Breast epithelium (tissue), 4 donors: ENCODE results near the gene DIP2B. TPM values are rescaled to one million over a fixed set of nuclear protein-coding genes. Genes with fewer than 3 reads are reported as not detected.
A peak's percentile ranks its signal among the peaks of the same experiment; 100 is the strongest.
"Not testable (repeated sequence)": the region's sequence is repeated elsewhere in the genome, so short reads cannot be mapped to it uniquely, and the experiment has no call there.

Experiments
- DNase-seq, 2 donors: peaks; one replicate each; pipeline ENCODE4 v3.0.0-alpha.2; 2019; ENCODE audit warnings: low spot score in 2 of 2
- H3K27ac ChIP-seq, 2 donors: fragments of 200-600 bp; sonication (generic) in 1 of 2; one replicate each; pipeline ENCODE4 v1.5.1; 2016 to 2019; ENCODE audit warnings: mild to moderate bottlenecking in 1 of 2
- H3K27me3 ChIP-seq, 2 donors: fragments of 200-600 bp; sonication (generic) in 1 of 2; one replicate each; pipeline versions ENCODE4 v1.5.1 to v1.6.0; 2017 to 2019; ENCODE audit warnings: control low read depth in 1 of 2, mild to moderate bottlenecking in 1 of 2
- H3K36me3 ChIP-seq: fragments of 200-600 bp; one replicate; pipeline ENCODE4 v1.5.1; 2019
- H3K4me1 ChIP-seq, 2 donors: fragments of 200-600 bp; sonication (generic); one replicate each; pipeline ENCODE4 v1.5.1; 2016 to 2019; ENCODE audit warnings: control low read depth in 1 of 2
- H3K4me3 ChIP-seq, 3 donors: fragments of 200-600 bp; sonication (generic); 1 replicate in 2 of 3; 2 replicates in 1 of 3; pipeline ENCODE4 v1.5.1; 2016 to 2019; ENCODE audit warnings: mild to moderate bottlenecking in 3 of 3, moderate library complexity in 2 of 3
- H3K9me3 ChIP-seq, 2 donors: fragments of 200-600 bp; sonication (generic) in 1 of 2; one replicate each; pipeline ENCODE4 v1.5.1; 2016 to 2019; ENCODE audit warnings: control low read depth in 1 of 2
- CTCF ChIP-seq, 3 donors: fragments of 450-650 bp; IDR thresholded peaks; one replicate each; pipeline ENCODE4 v1.5.1; 2016 to 2017; ENCODE audit warnings: antibody characterized with exemption in 3 of 3, mild to moderate bottlenecking in 3 of 3, moderate library complexity in 3 of 3
- POLR2A ChIP-seq: fragments of 450-650 bp; IDR thresholded peaks from one replicate; pipeline ENCODE4 v1.6.1; 2016; ENCODE audit warnings: antibody characterized with exemption, mild to moderate bottlenecking, moderate library complexity
- POLR2AphosphoS5 ChIP-seq, 3 donors: sonication (generic); formaldehyde crosslinking; IDR thresholded peaks; one replicate each; pipeline ENCODE4 v1.6.1; 2017; ENCODE audit warnings: antibody characterized with exemption in 3 of 3
- intact Hi-C: fragments of 100-400 bp; cut with DNase I; formaldehyde crosslinking; loops from one replicate; pipeline ENCODE4 v1.15.1; 2023; ENCODE audit warnings: low total_unique reads
- total RNA-seq, 3 donors: library from RNA; depleted of rRNA; stranded (reverse); fragments of >200 nt; gene quantifications; one replicate each; pipeline ENCODE4 v1.1.0, GENCODE V29; 2016

DIP2B gene
- total RNA-seq, 3 donors from 2014 or later = 26.6 to 44.8 (median 33.4) TPM

GRCh38 chr12:50515587-50515986 is 10.8 kb downstream of the DIP2B start:
- H3K4me1 ChIP-seq = no peaks in the 10 kb centered on the region
- intact Hi-C loops = no loop called here

GRCh38 chr12:50517421-50518048 is 12.8 kb downstream of the DIP2B start:
- intact Hi-C loops = no loop called here
- H3K4me1 ChIP-seq = no peaks in the 10 kb centered on the region
- H3K27me3 ChIP-seq = no peaks in the 10 kb centered on the region
- H3K9me3 ChIP-seq = no peaks in the 10 kb centered on the region
- H3K4me3 ChIP-seq = no peak overlapping the region
- no peak for TF ChIP-seq CTCF (IDR thresholded peaks at IDR 0.05)
- no peak for TF ChIP-seq POLR2A
- no peak for TF ChIP-seq POLR2AphosphoS5 (IDR thresholded peaks at IDR 0.05)
- peak overlapping the region; percentile 0 to 43 for H3K27ac ChIP-seq
- DNase-seq = no peak
- H3K36me3 ChIP-seq = no peaks in the 10 kb centered on the region

More at GRCh38 chr12:50515587-50515986, 10.8 kb downstream of the DIP2B start:
- Histone ChIP-seq H3K36me3 (no peaks in the 10 kb centered on the region), H3K4me3 (no peak overlapping the region), H3K27ac (no peak overlapping the region), H3K27me3 (no peaks in the 10 kb centered on the region), H3K9me3 (no peaks in the 10 kb centered on the region)
- DNase-seq = no peak
- TF ChIP-seq POLR2AphosphoS5 (IDR thresholded peaks at IDR 0.05) (no peak), CTCF (IDR thresholded peaks at IDR 0.05) (no peak), POLR2A (no peak)

- intact Hi-C loops = no loop called here
- DNase-seq = no peak
- no peaks in the 10 kb centered on the region for H3K4me1 ChIP-seq
- peak overlapping the region in 1 of 2 donors; percentile 43 for H3K27ac ChIP-seq
- no peaks in the 10 kb centered on the region for H3K36me3 ChIP-seq
- H3K4me3 ChIP-seq = no peak overlapping the region
- no peaks in the 10 kb centered on the region for H3K27me3 ChIP-seq
- H3K9me3 ChIP-seq = no peaks in the 10 kb centered on the region
- TF ChIP-seq POLR2A (no peak), POLR2AphosphoS5 (IDR thresholded peaks at IDR 0.05) (no peak), CTCF (IDR thresholded peaks at IDR 0.05) (no peak)
Measured at GRCh38 chr12:50518090-50518489, 13.3 kb downstream of the DIP2B start.

GRCh38 chr12:50519353-50519752 is 14.6 kb downstream of the DIP2B start:
- no peak overlapping the region for H3K27ac ChIP-seq
- no peaks in the 10 kb centered on the region for H3K9me3 ChIP-seq
- DNase-seq = no peak
- no peaks in the 10 kb centered on the region for H3K27me3 ChIP-seq
- TF ChIP-seq CTCF (IDR thresholded peaks at IDR 0.05) = no peak
- no peak for TF ChIP-seq POLR2A
- no peak for TF ChIP-seq POLR2AphosphoS5 (IDR thresholded peaks at IDR 0.05)
- intact Hi-C loops = no loop called here
- no peak overlapping the region for H3K4me3 ChIP-seq
- no peaks in the 10 kb centered on the region for H3K36me3 ChIP-seq
- H3K4me1 ChIP-seq = no peaks in the 10 kb centered on the region

- Histone ChIP-seq H3K4me1 (no peaks in the 10 kb centered on the region), H3K36me3 (no peaks in the 10 kb centered on the region), H3K27ac (peak overlapping the region; percentile 35 to 65), H3K4me3 (no peak overlapping the region), H3K27me3 (no peaks in the 10 kb centered on the region), H3K9me3 (no peaks in the 10 kb centered on the region)
- intact Hi-C loops = no loop called here
- TF ChIP-seq POLR2A (no peak), CTCF (IDR thresholded peaks at IDR 0.05) (no peak), POLR2AphosphoS5 (IDR thresholded peaks at IDR 0.05) (no peak)
- no peak for DNase-seq
Measured at GRCh38 chr12:50520416-50521207, 15.8 kb downstream of the DIP2B start.

- H3K27ac ChIP-seq, H3K27me3 ChIP-seq, DNase-seq, intact Hi-C loops, H3K9me3 ChIP-seq, H3K4me3 ChIP-seq, H3K36me3 ChIP-seq, H3K4me1 ChIP-seq: not testable (repeated sequence)
Measured at GRCh38 chr12:50521781-50522180, 17.0 kb downstream of the DIP2B start.
